ENCODE results near the gene MAN1C1. TPM values are rescaled to one million over a fixed set of nuclear protein-coding genes. Genes with fewer than 3 reads are reported as not detected.

Gene MAN1C1
- total RNA-seq, 1 donor from 2014 or later: 3.1 TPM

DNA sequence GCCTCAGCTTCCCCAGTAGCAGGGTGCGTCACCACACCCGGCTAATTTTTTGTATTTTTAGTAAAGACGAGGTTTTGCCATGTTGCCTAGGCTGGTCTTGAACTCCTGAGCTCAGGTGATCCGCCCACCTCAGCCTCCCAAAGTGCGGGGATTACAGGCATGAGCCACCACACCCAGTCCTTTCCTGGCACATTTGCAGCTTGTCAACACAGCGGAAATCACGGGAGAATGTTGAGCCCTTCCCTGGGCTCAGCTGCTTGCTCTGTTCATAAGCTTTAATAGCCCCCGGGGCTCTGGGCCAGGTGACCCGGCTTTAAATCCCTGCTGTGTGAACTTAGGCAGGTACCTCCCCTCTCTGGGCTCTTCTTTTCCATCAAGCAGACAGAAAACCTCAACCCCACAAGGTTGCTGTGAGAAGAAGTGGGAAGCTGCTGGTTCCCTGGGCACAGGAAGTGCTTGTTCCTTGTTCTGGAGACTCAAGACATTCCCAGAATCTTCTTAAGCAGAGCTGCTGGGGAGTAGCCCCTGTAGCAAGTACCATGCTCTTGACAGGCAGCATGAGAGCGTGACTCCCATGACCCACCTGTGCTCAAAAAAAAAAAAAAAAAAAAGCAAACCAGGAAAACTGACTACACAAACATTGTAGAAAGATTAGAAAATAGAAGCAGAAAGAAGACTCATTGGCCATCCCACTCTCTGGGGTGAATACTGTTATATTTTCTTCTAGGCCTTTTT, 168.9 kb downstream of the MAN1C1 start:
- DNase-seq: no peak

DNA sequence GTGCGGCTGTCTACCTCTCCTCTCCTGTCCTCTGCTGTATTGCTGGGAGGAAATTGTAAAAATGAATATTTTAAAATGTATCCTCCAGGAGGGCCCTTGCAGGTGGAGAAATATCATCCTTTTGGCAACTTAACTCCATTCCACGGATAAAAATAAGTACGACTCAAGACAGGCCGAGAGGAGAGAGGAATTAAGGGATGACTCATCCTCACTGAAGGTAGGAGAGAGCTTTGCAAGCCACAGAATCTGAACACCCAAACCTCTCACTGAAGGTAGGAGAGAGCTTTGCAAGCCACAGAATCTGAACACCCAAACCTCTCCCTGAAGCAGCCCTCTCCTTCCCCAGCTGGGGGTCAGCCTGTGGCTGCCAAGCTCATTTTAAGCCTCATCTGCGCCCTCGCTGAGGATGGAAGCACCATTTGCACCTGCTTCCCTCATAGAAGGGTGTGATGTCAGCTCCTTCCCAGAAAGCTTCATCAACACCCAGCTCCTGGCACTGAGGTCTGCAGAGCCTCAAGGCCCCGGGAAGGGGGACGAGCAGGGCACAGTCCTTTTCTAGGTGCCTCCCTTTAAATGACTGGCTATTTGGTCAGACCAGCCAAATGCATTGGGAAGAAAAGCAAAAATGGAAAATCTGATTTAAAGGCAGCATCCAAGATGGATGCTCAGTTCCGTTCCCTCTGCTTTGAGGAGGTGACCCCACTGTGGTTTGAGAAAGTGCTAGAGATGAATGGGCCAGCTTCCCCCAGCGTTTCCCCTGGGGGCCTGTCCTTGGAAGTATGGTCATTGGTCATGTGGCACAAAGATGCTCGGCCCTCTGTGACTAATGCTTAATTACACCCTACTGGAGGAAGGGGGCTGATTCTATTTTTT, 170.5 kb downstream of the MAN1C1 start:
- no peak for DNase-seq

DNA sequence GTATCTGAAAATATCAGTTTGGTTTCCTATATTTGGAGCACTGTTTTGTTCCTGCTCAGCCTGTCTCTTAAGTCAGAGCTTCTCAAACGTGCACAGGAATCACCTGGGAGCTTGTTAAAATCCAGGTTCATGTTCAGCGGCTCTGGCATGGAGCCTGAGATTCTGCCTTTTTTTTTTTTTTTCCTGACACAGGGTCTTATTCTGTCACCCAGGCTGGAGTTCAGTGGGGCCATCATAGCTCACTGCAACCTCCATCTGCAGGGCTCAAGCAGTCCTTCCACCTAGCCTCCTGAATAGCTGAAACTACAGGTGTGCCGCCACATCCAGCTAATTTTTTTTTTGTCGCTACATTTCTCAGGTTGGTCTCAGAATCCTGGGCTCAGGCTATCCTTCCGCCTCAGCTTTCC, 171.2 kb downstream of the MAN1C1 start:
- no peak for DNase-seq

DNA sequence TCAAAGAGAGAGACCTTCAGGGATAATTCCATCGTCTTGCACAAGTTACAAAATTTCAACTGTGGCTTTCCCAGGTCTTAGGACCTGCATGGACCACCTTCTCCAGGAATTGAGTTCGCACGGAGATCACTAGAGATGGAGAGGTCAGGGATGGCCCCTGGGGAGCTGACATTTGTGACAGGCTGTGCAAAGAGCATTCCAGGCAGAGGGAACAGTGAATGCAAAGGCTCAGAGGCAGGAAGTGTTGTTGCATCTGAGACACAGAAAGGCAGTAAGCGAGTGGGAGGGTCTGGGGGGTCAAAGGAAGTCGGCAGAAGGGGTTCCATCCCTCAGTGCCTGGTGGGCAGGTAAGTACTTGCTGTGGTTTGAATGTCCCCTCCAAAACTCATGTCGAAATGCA, 173.9 kb downstream of the MAN1C1 start:
- no peak for DNase-seq

DNA sequence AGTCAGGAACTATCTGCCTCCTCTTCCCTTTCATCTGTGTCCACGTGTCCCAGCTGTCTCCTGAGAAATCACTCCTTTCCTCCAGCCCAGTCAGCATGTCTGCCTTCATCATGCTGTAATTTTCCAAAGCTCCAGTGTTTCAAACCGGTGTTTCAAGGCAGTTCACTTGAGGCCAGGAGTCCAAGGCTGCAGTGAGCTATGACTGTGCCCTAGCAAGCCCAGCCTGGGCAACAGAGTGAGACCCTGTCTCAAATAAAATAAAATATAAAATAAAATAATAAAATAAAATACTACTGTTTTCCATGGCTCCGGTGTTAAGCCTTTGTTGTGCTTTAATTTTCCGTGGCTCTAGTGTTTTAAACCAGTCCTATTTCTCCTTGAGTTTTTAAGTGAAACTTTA, 175.5 kb downstream of the MAN1C1 start:
- DNase-seq: no peak

DNA sequence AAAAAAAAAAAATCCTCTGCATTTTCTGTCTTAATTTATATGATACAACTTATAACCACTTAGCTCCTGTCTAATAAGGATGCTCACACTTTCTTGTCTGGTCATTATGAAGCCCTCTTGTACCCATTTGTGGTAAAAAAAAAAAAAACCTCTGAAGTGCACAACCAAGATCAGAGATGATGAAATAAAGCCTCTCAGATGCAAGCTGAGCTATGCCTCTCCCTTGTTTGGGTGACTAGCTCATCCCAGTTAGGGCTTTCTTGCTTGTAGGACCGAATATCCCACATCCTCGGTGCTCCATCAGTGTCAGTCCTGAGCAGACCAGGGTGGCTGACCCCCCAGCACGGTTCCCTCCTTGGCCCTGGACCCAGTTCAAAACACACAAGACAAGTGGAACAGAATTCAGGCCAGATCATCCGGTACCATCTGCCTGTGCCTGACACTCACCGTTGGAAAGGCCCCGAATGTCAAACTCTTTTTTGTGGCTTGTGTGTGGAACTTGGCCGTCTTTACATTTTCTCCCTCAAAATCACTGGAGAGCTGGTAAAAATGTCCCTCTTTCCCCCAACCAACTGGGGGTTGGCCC, 177.1 kb downstream of the MAN1C1 start:
- no peak for DNase-seq

DNA sequence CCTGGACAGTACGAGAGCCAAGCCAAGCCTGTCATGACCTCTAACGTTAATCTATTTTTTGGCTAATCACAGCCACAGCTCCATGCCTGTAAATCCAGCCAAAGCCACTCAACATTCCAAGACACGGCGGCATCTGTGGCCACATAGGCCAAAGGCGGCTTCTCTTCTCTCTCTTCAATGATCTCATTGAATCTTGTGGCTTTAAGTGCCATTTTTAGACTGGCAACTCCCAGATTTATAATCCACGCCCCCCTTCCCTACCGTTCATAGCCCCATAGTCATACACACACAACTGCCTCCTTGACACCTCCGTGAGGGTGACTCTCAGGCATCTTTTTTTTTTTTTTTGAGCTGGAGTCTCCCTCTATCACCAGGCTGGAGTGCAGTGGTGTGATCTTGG, 177.7 kb downstream of the MAN1C1 start:
- no peak for DNase-seq

DNA sequence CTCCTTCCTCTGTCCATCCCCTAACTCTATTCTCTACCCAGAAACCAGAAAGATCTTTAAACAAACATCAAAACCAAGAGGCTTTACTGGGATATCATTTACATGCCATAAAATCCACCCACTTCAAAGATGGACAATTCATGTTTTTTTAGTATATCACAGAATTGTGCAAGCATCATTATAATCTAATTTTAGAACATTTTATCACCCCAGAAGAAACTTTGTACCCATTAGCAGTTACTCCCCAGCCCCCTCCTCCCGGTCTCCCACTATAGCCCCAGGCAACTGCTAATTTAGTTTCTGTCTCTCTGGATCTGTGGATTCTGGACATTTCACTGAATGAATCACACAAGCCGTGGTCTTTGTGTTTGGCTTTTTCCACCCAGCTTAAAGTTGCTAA, 178.6 kb downstream of the MAN1C1 start:
- DNase-seq: no peak

DNA sequence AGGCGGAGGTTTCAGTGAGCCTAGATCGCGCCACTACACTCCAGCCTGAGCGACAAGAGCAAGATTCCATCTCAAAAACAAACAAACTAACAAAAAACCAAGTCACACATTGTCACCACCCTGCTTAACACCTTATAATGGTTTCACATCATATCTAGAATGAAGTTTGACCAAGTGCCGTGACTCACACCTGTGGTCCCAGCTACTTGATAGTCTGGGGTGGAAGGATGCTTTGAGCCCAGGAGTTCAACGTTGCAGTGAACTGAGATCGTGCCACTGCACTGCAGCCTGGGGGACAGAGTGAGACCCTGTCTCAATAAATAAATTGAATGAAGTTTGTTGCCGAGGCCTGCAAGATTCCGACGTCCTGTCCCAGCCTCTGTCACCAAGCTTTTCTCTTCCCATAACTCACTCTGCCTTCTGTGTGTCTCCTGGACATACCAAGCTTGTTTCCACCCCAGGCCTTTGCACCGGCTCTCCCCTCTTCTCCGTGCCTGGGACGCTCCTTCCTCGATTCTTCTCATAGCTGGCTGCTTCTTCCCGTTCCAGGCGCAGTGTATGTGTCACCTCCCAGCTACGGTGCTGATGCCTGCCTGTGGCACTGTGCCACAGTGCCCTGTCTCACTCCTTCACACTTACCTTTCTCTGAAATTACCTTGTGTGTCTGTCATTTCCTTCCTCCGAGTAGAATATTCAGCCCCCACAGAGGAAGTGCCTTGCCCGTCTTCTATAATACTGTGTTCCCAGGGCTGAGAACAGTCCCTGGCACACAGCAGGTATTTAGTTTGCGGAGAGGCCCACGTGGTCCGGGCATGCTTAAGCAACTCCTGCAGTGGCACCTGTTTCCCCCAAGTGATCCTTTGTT, 179.6 kb downstream of the MAN1C1 start:
- no peak for DNase-seq

DNA sequence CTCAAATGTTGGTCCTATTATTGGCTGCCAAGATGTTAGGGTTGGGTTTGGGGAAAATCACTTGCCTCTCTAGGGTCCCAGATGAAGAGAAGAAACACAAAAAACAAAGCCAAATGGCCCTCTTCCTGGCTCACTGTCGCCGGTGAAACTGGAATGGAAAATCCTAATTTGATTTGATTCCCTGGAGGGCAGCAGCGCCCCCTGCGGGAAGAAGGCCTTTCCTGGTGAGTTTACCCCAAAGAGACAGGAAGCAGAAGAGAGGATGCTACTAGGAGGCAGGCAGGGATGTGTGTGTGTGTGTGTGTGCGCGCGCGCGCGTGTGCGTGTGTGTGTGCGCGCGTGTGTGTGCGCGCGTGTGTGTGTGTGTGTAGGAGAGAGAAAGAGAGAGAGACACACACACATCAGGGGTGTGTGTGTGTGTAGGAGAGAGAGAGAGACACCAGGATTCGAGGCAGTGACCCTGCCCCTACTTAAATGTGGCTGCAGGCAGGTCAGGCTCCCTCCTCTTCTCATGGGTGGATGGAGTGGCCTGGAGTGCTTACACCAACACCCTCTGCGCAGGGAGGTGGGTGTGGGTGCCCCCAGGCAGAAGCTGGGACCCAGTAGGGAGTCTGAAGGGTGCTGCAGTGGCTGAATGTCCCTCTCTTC, 180.3 kb downstream of the MAN1C1 start:
- DNase-seq: peak; percentile 85

DNA sequence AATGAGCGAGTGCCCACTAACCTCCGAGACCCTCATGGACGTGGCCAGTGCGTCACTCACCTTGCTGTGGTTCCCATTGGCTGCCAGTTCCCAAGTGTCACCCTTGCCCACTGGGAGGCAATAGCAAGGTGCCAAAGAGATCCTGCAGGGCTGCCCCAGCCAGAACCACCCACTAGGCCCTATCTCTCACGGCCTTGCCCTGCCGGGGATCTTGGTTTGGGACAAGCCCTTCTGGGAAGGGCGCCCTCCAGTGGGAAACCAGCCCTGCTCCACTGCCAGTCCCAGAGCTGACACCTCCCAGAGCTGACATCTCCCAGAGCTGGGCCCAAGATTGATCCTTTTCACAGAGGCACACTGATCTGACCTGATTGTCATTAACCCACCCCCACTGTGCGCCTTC, 181.3 kb downstream of the MAN1C1 start:
- peak; percentile 55 for DNase-seq

DNA sequence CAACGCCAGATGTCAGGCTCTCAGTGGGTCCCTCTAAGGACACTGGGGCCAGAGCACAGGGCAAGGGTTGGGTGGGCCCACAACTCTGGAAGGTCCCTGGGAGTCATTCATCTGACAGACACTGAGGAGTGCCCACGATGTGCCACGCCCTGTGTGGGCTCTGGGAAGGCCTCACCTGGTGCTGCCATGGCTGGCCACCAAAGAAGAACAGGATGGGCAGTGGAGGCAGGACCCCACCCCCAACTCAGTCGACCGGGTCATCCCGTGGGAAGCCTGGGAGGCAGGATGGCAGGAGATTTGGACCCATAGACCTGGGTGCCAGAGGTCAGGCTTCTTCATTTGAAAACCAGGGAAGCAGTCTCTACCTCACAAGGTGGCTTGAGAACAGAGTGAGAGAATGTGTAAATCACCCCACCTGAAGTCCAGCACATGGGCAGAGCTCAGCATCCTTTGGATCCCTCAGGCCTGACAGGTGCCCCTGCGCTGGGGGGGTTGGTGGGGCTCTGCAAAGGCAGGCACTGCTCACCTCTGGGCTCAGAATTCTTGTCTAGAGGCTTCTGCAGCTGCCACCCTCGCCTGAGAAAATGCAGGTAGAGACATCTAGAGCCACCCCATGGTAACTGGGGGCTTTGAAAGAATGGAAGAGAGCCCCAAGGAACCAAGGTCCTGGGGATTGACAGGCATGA, 182.2 kb downstream of the MAN1C1 start:
- DNase-seq: no peak

DNA sequence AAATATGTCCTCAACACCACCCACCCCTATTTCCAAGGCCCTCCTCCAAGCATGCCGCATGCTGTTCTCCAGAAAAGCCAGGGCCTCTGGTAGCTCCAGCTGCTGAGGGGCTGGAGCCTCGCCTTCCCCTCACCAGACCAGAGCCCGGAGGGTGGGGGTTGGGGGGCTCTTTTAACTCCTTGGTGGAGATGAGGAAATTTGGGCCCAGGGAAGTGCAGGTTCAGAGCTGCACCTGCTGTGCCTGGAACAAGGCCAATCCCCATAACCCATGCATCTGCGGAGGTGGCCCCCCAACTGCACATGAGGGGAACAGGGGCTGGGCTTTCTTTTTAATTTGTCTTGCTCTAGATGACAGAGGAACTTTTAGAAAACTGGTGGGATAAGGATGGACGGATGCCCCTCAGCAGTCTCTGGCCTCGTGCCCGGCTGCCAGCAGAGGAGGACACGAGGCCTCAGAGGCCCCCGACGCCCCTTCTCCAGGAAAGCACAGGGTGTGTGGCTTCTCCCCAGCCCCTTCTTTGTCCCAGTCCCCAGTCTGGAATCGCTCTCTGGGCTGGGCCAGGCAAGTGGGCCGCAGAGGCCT, 182.9 kb downstream of the MAN1C1 start:
- no peak for DNase-seq

DNA sequence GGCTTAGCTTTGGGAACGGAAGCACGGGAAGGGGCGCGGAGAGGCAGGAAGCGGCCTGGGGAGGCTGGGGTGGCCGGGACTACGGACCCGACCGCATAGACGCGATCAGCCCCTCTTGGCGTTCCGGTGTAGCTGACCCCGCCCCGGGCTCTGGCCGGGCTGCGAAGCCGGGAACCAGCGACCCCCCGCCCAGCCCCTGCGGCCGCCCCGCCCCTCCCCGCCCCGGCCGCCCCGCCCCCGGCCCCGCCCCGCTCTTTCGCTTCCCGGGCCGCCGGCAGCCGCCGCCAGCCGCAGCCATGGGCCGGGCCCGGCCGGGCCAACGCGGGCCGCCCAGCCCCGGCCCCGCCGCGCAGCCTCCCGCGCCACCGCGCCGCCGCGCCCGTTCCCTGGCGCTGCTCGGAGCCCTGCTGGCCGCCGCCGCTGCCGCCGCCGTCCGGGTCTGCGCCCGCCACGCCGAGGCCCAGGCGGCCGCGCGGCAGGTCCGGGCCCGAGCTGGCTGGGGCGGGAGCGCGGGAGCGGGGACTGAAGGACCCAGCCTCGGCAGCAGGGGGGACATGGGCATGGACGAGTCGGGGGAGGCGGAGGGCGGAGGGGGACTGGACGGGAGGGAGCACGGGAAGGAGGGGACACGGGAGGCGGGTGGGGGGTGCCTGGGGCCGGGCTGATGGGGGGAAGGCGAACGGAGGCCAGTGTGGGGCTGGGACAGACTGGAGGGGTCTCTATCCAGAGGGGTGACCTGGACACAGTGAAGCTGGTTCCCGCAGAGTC, 183.5 kb downstream of the MAN1C1 start, which contains the start of gene SELENON:
Gene SELENON (plus strand): TSS at position 259 of the 768 bp plus-strand sequence. CDS start 38 bp downstream, at position 297.
- DNase-seq: peak; percentile 63

DNA sequence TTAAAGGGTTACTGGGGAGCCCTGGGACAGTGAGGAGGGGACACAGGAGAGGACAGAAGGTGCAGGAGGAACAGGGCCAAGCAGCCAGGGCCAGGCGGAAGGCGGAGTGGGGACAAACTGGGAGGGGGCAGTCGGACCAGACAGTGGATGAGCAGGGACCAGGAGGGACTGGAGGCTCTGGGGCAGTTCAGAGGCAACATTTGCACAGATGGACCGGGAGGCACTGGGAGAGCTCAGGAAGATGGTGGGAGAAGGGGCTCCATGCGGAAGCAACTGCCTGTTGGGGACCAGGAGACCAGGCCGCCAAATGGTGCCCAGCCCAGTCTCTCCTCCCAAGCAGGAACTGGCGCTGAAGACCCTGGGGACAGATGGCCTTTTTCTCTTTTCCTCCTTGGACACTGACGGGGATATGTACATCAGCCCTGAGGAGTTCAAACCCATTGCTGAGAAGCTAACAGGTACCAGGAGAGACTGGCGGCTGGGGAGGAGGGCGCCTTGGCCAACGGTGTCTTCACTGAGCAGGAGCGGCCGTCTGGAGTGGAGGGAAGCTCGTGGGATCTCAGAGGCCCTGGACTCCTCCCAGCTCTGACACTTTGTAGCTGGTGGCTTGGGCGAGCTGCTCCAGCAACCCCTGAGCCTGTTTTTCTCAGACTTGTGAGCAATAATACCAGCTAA, 184.2 kb downstream of the MAN1C1 start:
- DNase-seq: peak; percentile 22

DNA sequence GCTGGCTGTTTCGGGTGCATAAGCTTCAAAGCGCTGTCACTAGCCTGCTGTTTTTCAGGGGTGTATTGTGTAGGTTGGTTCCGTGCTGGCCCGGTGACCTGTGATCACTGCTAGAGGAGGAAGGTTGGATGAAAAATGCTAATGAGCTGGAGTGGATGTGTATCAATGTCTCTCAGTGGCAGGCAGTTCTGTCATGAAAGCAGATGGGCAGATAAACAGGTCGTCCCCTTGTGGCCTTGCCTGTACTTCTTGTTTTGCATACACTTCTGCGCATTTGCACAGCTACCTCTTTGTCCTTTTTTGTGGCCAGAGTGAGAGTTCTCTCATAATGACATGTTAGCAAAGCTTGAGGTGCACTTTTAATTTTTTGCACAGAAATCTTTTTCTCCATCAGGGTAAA, 186.3 kb downstream of the MAN1C1 start:
- DNase-seq: no peak

DNA sequence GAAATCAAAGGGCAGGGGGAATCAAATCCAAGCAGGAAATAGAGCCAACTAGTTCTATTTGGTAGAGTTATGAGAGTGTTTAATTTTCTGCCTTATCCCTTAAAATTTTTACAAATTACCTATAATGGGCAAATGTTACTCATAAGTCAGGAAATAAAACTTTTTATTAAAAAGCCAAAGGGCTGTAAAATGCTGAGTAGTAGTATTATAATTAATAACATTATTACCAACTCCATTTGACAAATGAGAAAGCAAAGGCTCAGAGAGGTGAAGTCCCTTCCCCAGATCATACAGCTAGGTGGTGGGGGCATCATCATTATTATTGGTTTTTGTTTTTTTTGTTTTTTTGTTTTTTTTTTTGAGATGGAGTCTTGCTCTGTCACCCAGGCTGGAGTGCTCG, 186.8 kb downstream of the MAN1C1 start:
- no peak for DNase-seq

DNA sequence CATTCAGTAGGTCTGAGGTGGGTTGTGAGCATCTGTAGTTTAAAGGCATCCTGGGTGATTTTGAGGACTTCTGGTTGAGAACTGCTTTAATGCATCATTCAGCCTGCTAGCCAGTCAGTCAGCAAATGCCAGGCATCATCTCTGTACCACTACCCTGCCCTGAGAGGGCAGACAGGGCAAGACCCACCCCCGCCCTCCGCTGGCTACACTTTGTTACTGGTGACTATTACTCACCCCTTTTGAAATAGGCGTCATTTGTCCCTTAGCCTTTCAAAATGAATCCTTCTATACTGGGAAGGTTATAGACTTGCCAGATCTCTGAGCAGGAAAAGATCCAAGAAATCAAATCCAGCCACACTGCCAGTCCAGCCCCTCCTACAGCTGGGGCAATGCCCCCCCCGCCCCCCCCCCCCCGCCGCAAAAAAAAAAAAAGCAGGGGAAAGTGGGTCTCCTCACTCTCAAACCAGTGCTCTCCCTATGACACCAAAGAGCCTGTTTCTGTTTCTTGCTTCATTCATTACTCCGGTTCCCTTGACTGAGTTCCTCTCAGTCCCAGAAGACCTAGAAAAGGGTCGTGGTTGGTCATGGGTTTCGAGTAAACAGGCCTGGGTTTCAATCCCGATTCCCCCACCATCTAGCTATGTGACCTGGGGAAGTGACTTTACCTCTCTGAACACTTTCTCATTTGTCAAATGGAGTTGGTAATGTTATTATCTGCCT, 187.8 kb downstream of the MAN1C1 start:
- peak; percentile 50 for DNase-seq
